HG03196 (cell line): ENCODE measurements around the gene ZNF564.
A peak's percentile ranks its signal among the peaks of the same experiment; 100 is the strongest.
"Not testable (repeated sequence)": the region's sequence is repeated elsewhere in the genome, so short reads cannot be mapped to it uniquely, and the experiment has no call there.

Experiments
- ATAC-seq: cut with Tn5 transposase; IDR thresholded peaks from one replicate; pipeline ENCODE4 v1.9.1; 2021; ENCODE audit not compliant: unreplicated experiment

ZNF564 gene

GRCh38 chr19:12497032-12497431 is 54.2 kb downstream of the ZNF564 start:
- no peak for ATAC-seq

- no peak for ATAC-seq
Measured at GRCh38 chr19:12496480-12496879, 54.8 kb downstream of the ZNF564 start.

- peak; percentile 96 for ATAC-seq
Measured at GRCh38 chr19:12495002-12495802, 56.1 kb downstream of the ZNF564 start.

DNA sequence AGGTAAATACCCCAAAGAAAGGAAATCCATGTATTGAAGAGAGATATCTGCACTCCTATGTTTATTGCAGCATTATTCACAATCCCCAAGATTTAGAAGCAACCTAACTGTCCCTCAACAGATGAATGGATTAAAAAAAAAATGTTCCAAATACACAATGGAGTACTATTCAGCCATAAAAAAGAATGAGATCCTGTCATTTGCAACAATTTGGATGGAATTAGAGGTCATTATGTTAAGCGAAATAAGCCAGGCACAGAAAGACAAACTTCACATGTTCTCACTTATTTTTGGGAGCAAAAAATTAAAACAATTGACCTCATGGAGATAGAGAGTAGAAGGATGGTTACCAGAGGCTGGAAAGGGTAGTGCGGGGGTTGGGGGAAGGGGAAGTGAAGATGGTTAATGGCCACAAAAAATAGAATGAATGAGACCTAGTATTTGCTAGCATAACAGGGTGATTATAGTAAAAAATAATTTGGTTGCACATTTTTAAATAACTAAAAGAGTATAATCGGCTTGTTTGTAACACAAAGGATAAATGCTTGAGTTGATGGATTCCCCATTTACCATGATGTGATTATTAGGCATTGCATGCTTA is 56.9 kb downstream of the ZNF564 start:
- ATAC-seq, result no peak

DNA sequence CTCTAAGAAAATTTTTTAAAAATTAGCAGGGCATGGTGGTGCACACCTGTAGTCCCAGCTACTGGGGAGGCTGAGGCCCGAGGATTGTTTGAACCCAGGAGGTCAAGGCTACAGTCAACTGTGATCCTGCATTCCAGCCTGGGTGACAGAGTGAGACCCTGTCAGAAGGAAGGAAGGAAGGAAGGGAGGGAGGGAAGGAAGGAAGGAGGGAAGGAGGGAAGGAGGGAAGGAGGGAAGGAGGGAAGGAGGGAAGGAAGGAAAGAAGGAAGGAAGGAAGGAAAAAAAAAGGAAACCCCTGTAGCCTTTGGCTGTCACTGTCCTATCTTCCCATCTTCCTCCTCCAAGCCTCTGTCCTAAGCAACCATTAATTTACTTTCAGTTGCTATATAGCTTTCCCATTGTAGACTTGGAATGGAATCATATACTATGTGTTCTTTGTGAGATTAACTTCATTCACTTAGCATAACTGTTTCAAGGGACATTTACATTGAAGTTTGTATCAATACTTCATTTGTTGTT is 65.0 kb downstream of the ZNF564 start:
- not testable (repeated sequence) for ATAC-seq

- ATAC-seq, result no peak
Measured at GRCh38 chr19:12485571-12485970, 65.7 kb downstream of the ZNF564 start.

GRCh38 chr19:12485052-12485416 is 66.2 kb downstream of the ZNF564 start:
- ATAC-seq, result peak; percentile 9

- peak; percentile 89 for ATAC-seq
Measured at GRCh38 chr19:12484371-12485051, 66.8 kb downstream of the ZNF564 start, which contains the start of gene ZNF709. ZNF709 (minus strand) TSS chr19:12484816; CDS start chr19:12484657, 159 bp downstream.

- no peak for ATAC-seq
Measured at GRCh38 chr19:12484011-12484370, 67.3 kb downstream of the ZNF564 start.

- ATAC-seq, result no peak
Measured at GRCh38 chr19:12482509-12482886, 68.8 kb downstream of the ZNF564 start.

GRCh38 chr19:12481781-12482508 is 69.3 kb downstream of the ZNF564 start:
- no peak for ATAC-seq

DNA sequence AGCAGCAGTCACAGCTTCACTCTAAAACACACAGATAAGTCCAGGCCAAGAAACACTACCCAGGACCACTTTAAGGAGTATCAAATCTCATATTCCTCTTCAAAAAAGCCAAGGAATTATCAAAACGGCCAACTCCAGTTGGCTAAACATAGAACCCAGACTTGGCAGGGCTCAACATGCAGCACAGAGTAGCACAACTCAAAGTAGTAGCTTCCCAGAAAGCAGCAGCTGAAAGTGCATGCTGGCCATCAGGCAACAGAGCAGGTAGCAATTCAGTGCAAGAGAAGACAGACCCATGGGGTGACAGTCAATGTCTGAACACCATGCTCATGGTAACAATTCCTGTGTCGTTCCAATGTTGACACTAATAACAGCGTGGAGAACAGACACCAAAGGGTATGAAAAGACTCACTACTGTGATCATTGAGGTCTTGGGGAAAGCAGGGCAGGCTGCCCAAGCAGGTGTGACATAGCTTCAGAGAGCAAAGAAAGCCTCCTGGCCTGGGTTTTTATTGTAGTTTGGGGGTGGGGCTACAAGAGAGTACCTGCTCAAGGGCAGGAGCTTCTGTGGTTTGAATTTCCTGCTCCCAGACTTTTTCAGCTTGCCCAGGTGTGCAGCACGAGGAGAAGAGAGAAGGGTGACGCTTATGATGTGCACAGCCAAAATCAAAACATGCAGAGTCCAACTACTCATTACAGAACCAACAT is 72.9 kb downstream of the ZNF564 start:
- ATAC-seq, result no peak
